IPS-18a (cell line): ENCODE results near the gene ZNF839.

Source experiments
- H3K27ac ChIP-seq: one replicate; pipeline ENCODE4 v1.5.1; 2013; ENCODE audit warnings: low read length
- H3K27me3 ChIP-seq: one replicate; pipeline ENCODE4 v1.6.1; 2013; ENCODE audit warnings: mild to moderate bottlenecking, low read length; ENCODE audit not compliant: control insufficient read depth, insufficient read depth
- H3K36me3 ChIP-seq: one replicate; pipeline ENCODE4 v1.6.1; 2013; ENCODE audit warnings: low read depth, low read length; ENCODE audit not compliant: control insufficient read depth
- H3K4me1 ChIP-seq: one replicate; pipeline ENCODE4 v1.6.1; 2013; ENCODE audit warnings: low read depth, low read length; ENCODE audit not compliant: control insufficient read depth
- H3K4me3 ChIP-seq: one replicate; pipeline ENCODE4 v1.5.1; 2013; ENCODE audit warnings: low read length
- H3K9ac ChIP-seq: one replicate; pipeline ENCODE4 v1.6.1; 2013; ENCODE audit warnings: mild to moderate bottlenecking, low read length, moderate library complexity
- H3K9me3 ChIP-seq: one replicate; pipeline ENCODE4 v1.6.1; 2013; ENCODE audit warnings: low read depth, low read length; ENCODE audit not compliant: control insufficient read depth

Gene ZNF839

DNA sequence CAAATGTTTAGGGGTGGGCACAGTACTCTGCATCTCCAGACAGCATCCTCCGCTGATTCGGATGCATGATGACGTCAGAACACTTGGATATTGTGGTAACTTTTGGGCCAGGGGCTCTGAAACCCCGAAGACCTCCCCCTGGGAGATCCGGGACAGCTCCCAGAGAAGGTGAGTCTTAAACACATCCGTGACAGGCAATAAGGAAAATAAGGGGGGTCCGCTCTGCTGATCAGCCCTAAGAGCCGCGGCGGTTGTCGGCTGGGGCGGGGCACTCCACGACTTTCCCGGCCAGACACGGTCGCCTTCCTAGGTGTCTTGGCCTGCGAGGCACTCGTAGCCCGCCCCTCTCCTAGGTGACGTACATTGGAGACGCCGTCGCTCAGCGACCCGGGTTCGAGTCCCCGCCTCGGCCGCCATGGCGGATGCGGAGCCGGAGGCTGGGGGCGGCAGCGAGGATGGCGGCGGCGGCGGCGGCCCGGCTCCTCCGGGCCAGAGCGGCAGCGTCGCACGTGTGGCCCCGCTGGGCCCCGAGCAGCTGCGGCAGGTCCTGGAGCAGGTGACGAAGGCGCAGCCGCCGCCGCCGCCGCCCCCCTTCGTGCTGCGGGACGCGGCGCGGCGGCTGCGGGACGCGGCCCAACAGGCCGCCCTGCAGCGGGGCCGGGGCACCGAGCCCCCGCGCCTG lies at the start of gene ZNF839:
Gene ZNF839 (plus strand): TSS at position 396 of the 682 bp plus-strand sequence. CDS start 20 bp downstream, at position 416.
- Histone ChIP-seq H3K36me3 (no peaks in the 10 kb centered on the region), H3K27me3 (peaks cover 18% of the 10 kb centered on the region), H3K9ac (peak within 1 kb of the TSS; percentile 66), H3K4me1 (peaks cover 11% of the 10 kb centered on the region), H3K9me3 (no peaks in the 10 kb centered on the region), H3K4me3 (peak within 1 kb of the TSS; percentile 74), H3K27ac (no peak within 1 kb of the TSS)

DNA sequence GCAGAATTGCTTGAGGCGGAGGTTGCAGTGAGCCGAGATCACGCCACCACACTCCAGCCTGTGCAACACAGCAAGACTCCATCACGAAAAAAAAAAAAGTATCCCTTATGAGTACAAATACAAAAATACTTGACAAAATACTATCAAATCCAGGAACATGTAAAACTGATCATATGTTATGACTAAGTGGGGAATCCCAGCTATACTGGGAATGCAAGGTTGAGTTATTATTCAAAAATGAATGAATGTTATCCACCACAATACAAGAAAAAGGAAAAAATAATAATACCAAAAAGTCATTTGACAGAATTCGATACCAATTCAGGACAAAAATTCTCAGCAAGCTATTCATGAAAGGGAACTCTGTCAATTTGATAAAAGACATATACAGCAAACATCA lies 47.2 kb upstream of the ZNF839 start:
- no peak overlapping the region for H3K4me3 ChIP-seq
- no peak overlapping the region for H3K9ac ChIP-seq
- no peaks in the 10 kb centered on the region for H3K36me3 ChIP-seq
- no peak overlapping the region for H3K27ac ChIP-seq
- no peaks in the 10 kb centered on the region for H3K27me3 ChIP-seq
- H3K9me3 ChIP-seq = no peaks in the 10 kb centered on the region
- no peaks in the 10 kb centered on the region for H3K4me1 ChIP-seq

DNA sequence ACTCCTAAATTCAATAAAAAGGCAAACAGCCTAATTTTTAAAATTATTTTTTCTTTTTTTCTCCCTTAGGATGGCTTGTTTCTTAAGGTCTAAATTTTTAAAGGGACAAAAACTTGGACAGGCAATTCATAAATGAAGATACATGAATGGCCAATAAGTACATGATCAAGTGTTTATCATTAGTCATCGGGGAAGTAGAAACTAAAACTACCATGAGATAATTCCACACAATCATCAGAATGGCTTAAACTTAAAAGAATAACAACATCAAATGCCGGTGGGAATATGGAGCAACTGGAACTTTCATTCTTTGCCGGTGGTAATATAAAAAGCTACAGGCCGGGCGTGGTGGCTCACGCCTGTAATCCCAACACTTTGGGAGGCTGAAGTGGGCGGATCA lies 43.7 kb upstream of the ZNF839 start:
- Histone ChIP-seq H3K27ac (no peak overlapping the region), H3K4me1 (no peaks in the 10 kb centered on the region), H3K9me3 (no peaks in the 10 kb centered on the region), H3K36me3 (no peaks in the 10 kb centered on the region), H3K4me3 (no peak overlapping the region), H3K9ac (no peak overlapping the region), H3K27me3 (no peaks in the 10 kb centered on the region)

DNA sequence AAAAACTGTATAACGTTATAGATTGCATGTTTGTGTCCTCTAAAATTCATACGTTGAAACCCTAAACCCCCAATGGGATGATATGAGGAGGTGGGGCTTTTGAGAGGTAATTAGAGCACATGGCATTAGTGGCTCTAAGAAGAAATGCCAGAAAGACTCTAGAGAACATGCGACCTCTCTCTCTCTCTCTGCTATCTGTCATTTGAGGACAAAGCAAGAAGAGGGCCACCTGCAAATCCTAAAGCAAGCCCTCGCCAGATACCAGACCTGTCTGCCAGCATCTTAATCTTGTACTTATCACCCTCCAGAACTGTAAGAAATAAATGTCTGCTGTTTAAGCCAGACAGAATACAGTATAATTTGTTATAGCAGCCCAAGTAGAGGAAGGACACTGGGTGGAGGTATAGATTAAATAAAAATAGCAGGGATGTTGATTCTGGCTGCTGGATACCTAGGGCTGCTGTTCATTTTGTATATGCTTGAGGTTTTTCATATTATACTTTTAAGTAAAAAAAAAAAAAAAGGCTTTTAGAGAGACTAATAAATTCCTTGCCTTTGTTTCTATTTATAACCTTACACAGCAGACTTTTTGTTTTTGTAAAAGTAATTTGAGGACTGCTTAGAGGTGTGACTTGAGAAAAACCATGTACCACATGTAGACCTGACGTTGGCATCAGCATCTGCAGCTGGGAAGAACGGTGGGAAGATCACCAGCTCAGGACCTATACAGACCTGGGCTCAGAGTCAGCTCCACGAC lies 41.5 kb upstream of the ZNF839 start:
- no peaks in the 10 kb centered on the region for H3K27me3 ChIP-seq
- H3K27ac ChIP-seq = no peak overlapping the region
- H3K9me3 ChIP-seq = no peaks in the 10 kb centered on the region
- H3K4me3 ChIP-seq = no peak overlapping the region
- no peak overlapping the region for H3K9ac ChIP-seq
- H3K36me3 ChIP-seq = no peaks in the 10 kb centered on the region
- H3K4me1 ChIP-seq = no peaks in the 10 kb centered on the region

DNA sequence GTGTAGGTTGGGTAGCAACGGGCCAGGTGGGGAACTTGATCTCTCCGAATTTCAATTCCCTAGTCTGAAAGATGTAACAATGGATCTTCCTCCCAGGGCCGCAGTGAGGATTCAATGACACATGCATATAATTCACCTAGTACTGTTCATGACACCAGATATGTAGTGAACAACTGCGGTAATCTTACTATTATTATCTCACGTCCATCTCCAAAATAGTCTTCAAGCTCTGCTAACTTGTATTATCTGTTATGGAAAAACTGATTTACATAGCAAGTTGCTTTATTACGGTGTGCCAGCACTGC lies 41.0 kb upstream of the ZNF839 start:
- no peaks in the 10 kb centered on the region for H3K4me1 ChIP-seq
- no peak overlapping the region for H3K27ac ChIP-seq
- no peaks in the 10 kb centered on the region for H3K36me3 ChIP-seq
- no peak overlapping the region for H3K4me3 ChIP-seq
- H3K9me3 ChIP-seq = no peaks in the 10 kb centered on the region
- H3K27me3 ChIP-seq = no peaks in the 10 kb centered on the region
- no peak overlapping the region for H3K9ac ChIP-seq

DNA sequence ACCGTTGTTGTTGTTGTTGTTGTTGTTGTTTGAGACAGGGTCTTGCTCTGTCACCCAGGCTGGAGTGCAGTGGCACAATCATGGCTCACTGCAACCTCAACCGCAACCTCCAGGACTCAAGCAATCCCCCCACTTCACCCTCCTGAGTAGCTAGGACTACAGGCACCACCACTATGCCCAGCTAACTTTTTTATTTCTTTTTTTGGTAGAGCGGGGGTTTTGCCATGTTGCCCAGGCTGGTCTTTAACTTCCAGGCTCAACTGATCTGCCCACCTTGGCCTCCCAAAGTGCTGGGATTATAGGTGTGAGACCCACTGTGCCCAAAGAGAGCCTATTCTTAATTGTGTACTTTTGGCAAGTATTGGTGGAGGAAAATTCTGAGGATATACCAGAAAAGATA lies 40.3 kb upstream of the ZNF839 start:
- Histone ChIP-seq H3K27me3 (no peaks in the 10 kb centered on the region), H3K9me3 (no peaks in the 10 kb centered on the region), H3K4me3 (no peak overlapping the region), H3K4me1 (no peaks in the 10 kb centered on the region), H3K27ac (no peak overlapping the region), H3K9ac (no peak overlapping the region), H3K36me3 (no peaks in the 10 kb centered on the region)

DNA sequence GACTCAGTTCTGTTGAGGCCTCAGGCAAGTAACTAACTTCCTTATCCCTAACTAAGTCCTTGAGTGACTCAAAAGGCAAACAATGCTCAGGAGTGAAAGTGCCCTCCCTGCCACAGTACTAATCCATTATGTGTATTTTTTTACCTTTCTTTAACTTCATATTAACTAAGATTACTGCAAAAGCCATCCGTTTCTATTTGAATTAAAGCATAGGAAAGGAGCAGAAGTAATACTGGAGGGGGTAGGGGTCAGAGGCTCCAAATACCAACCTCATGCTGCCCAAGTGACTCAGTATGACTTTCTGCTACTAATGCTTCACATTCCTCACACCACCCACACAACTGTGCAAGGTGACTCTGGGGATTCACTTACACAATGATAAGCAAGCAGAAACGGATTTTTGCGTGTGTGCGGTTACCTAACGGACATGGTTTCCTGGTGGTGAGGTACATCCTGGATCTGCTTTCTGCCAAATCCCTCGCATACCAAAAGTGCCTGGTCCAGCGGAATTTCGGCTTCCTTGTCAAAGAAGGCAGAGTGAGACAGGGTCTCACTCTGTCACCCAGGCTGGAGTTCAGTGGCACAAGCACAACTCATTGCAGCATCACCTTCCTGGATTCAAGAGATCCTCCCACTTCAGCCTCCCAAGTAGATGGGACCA lies 39.7 kb upstream of the ZNF839 start:
- no peaks in the 10 kb centered on the region for H3K36me3 ChIP-seq
- H3K27me3 ChIP-seq = no peaks in the 10 kb centered on the region
- no peak overlapping the region for H3K27ac ChIP-seq
- no peak overlapping the region for H3K9ac ChIP-seq
- no peaks in the 10 kb centered on the region for H3K4me1 ChIP-seq
- no peak overlapping the region for H3K4me3 ChIP-seq
- H3K9me3 ChIP-seq = no peaks in the 10 kb centered on the region

DNA sequence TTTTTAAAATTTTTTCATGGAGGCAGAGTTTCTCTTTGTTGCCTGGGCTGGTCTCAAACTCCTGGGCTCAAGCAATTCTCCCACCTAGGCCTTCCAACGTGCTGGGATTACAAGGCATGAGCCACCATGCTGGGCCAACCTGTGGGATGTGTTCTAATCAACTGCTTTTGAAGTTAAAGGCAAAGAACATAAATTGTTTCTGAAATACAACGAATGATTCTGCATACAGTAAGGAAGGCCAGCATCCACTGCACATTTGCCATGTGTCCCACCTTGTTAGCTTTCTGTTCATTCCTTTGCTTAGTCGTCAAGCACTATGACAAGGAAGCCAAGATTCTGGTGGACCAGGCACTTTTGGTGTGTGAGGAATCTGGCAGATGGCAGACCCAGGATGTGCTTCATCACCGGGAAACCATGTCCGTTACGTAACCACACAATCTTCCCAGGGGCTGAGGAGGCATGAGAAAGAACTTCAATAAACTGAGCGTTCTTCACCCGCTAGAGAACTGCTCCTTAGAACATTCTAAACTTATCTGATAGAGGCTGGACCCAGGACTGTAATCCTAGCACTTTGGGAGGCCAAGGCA lies 39.1 kb upstream of the ZNF839 start:
- Histone ChIP-seq H3K9ac (no peak overlapping the region), H3K4me1 (no peaks in the 10 kb centered on the region), H3K27me3 (no peaks in the 10 kb centered on the region), H3K4me3 (no peak overlapping the region), H3K36me3 (no peaks in the 10 kb centered on the region), H3K9me3 (no peaks in the 10 kb centered on the region), H3K27ac (no peak overlapping the region)

DNA sequence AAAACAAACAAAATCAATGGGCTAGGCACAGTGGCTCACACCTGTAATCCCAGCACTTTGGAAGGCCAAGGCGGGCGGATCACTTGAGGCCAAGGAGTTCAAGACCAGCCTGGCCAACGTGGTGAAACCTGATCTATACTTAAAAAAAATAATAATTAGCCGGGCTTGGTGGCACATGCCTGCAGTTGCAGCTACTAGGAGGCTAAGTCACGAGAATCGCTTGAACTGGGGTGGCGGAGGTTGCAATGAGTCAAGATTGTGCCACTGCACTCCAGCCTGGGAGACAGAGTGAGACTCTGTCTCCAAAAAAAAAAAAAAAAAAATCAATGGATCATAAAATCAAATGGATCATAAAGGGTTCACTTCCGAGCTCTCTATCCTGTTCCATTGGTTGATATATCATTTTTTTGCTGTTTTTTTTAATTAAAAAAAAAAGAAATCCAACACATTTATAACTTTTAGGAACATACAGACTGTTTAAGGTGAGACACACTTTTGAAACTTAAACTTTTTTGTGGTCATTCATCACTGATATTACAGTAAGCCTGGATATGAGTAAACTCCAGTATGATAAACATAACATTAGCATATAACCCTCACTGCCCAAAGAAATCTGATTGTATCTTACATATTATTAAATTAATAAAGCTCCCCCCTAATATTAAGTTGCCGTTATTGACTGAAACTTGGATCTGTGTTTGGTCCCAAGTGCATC lies 36.6 kb upstream of the ZNF839 start:
- Histone ChIP-seq H3K9ac (no peak overlapping the region), H3K4me3 (no peak overlapping the region), H3K9me3 (no peaks in the 10 kb centered on the region), H3K27me3 (no peaks in the 10 kb centered on the region), H3K27ac (no peak overlapping the region), H3K36me3 (no peaks in the 10 kb centered on the region), H3K4me1 (no peaks in the 10 kb centered on the region)

DNA sequence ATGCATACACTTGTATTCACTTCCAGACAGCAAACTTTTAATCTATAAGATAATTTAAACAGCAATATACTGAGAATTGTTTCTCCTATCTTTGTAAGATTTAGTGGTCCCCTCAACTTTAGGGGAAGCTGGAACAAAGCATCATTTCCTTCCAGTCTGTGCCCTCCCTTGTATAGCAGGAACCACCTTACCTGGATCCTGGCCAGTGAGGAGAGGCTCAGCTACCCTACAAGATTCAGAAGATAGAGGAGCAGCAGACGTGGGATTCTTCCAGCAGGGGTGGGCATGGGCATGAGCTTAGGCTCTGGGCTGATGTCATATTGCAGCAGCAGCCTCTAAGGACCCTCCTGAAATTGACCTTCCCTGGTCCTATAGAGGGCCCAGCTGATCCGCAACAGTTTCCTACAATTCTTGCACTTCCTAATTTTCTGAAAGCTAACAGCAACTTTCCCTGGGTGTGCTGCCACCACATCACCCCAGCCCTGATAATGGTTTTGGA lies 35.9 kb upstream of the ZNF839 start:
- Histone ChIP-seq H3K36me3 (no peaks in the 10 kb centered on the region), H3K9ac (no peak overlapping the region), H3K27me3 (no peaks in the 10 kb centered on the region), H3K9me3 (no peaks in the 10 kb centered on the region), H3K4me3 (no peak overlapping the region), H3K27ac (no peak overlapping the region), H3K4me1 (no peaks in the 10 kb centered on the region)

DNA sequence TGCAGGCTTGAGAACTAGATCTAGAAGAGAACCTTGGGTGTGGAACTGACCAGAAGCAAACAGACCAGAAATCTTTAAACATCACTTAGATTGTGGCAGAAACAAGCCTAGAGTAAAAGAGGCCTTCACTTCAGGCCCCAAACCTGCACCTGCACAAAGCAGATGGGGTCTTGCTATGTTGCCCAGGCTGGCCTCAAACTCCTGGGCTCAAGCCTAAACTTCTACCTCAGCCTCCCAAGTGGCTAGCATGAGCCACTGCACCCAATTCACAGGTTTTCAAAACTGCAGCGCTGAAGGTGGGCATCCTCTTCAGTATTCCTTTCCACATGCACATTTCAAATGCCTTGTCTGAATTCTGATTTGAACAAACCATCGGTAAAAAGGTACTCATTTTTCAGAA lies 34.4 kb upstream of the ZNF839 start:
- Histone ChIP-seq H3K4me3 (no peak overlapping the region), H3K27me3 (no peaks in the 10 kb centered on the region), H3K27ac (no peak overlapping the region), H3K9me3 (no peaks in the 10 kb centered on the region), H3K4me1 (no peaks in the 10 kb centered on the region), H3K9ac (no peak overlapping the region), H3K36me3 (no peaks in the 10 kb centered on the region)
